ENCODE data around the gene CTDSP1.

The CTDSP1 gene

GRCh38 chr2:218400167-218400929 is 680 bp downstream of the CTDSP1 start:
- DNase-seq = peak; percentile 43

- no peak for DNase-seq
These were observed 1.5 kb downstream of the CTDSP1 start for GRCh38 chr2:218400930-218401881.

- DNase-seq = no peak
These were observed 2.2 kb downstream of the CTDSP1 start for GRCh38 chr2:218401890-218402289.

- DNase-seq = no peak
These were observed 2.8 kb downstream of the CTDSP1 start for GRCh38 chr2:218402491-218402901.

GRCh38 chr2:218402911-218403411 is 3.3 kb downstream of the CTDSP1 start:
- DNase-seq = no peak

GRCh38 chr2:218403810-218404209 is 4.1 kb downstream of the CTDSP1 start:
- DNase-seq = no peak

GRCh38 chr2:218404351-218405085 is 4.8 kb downstream of the CTDSP1 start:
- no peak for DNase-seq

- DNase-seq = no peak
These were observed 5.5 kb downstream of the CTDSP1 start for GRCh38 chr2:218405086-218405745.

- peak; percentile 16 for DNase-seq
These were observed 6.1 kb downstream of the CTDSP1 start for GRCh38 chr2:218405746-218406208.

GRCh38 chr2:218406209-218406948 is 6.7 kb downstream of the CTDSP1 start:
- peak; percentile 96 for DNase-seq

GRCh38 chr2:218406949-218407618 is 7.4 kb downstream of the CTDSP1 start:
- peak; percentile 43 for DNase-seq

GRCh38 chr2:218407717-218408116 is 8.0 kb downstream of the CTDSP1 start:
- no peak for DNase-seq

GRCh38 chr2:218418321-218418716 is 18.7 kb downstream of the CTDSP1 start:
- no peak for DNase-seq

- DNase-seq = no peak
These were observed 19.2 kb downstream of the CTDSP1 start, which contains the start of gene VIL1 for GRCh38 chr2:218418717-218419458. Gene VIL1 (plus strand): TSS chr2:218419123. CDS start chr2:218423779, 4,656 bp downstream.

- no peak for DNase-seq
These were observed 20.1 kb downstream of the CTDSP1 start for GRCh38 chr2:218419630-218420216.

- DNase-seq = no peak
These were observed 21.4 kb downstream of the CTDSP1 start for GRCh38 chr2:218421027-218421426.

GRCh38 chr2:218422403-218423086 is 22.9 kb downstream of the CTDSP1 start:
- DNase-seq = no peak

- DNase-seq = no peak
These were observed 23.9 kb downstream of the CTDSP1 start for GRCh38 chr2:218423584-218423983.

- DNase-seq = no peak
These were observed 25.9 kb downstream of the CTDSP1 start for GRCh38 chr2:218425531-218425930.
